ENCODE results near the gene GBP5. TPM values are rescaled to one million over a fixed set of nuclear protein-coding genes. Genes with fewer than 3 reads are reported as not detected.

Gene GBP5
- total and polyA plus RNA-seq, 2 of the 13 experiments (the other 11 are each of a cell fraction or from before 2014, with no cell fraction given): 0.01 TPM; not detected in 1

DNA sequence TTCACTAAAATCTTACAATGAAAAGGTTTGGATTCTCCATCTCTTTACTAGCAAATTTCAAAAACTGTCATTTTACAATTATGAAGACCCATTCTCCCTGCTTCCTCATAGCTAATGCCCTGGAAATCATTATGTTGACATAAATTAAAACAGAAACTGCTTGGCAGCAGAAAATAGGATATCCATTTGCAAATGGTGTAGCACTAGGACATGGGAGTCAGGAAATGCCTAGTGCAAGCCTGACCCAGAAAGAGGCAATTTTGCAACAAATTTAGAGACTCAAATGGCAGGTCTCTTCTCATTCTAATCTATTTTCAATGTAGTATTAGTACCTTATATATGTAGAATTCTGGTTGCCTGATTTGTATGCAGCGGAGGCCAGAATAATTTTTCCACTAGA lies 2.2 kb downstream of the GBP5 start:
- CTCF ChIA-PET (ENCODE audit: low intra/inter-chr PET ratio, low total read pairs): no interaction called here

More for the DNA sequence above, 2.2 kb downstream of the GBP5 start:
- ATAC-seq: no peak
- Histone ChIP-seq H3K9ac (ENCODE audit: insufficient read depth, low read depth, low read length) (no peak overlapping the region), H3K9me3 (ENCODE audit: low read length) (no peaks in the 10 kb centered on the region), H3K27me3 (ENCODE audit: control insufficient read depth in 1 of 2, insufficient read depth in 2 of 2, low read length in 2 of 2) (no peaks in the 10 kb centered on the region; a peak in 2 of 5 replicates), H2AFZ (ENCODE audit: low read length) (no peak overlapping the region), H3K36me3 (replicated peaks in 1 of 2; ENCODE audit: control insufficient read depth in 1 of 2, insufficient read depth in 2 of 2, low read length in 2 of 2) (no peaks in the 10 kb centered on the region), H3K4me1 (ENCODE audit: insufficient read depth, low read length) (no peaks in the 10 kb centered on the region), H3K4me3 (replicated peaks in 1 of 3; ENCODE audit: insufficient read depth in 1 of 3, low read depth in 2 of 3, low read length in 3 of 3) (no peak overlapping the region), H3K4me2 (ENCODE audit: low read depth, low read length) (no peak overlapping the region), H4K20me1 (ENCODE audit: insufficient read depth, low read length) (no peaks in the 10 kb centered on the region), H3K27ac (ENCODE audit: extremely low read length, insufficient read depth, low read length) (no peak overlapping the region), H3K79me2 (ENCODE audit: insufficient read depth, low read length) (no peaks in the 10 kb centered on the region)
- FAIRE-seq: no peak
- in situ Hi-C loops (cut with HindIII; ENCODE audit: extremely low pct_ligation_motif_present, low pct_unique_long_range_greater_than_20kb) (no loop called here), intact Hi-C loops (cut with micrococcal nuclease; ENCODE audit: unreplicated experiment) (no loop called here)
- no peak for DNase-seq (ENCODE audit: low spot score)
- POLR2A ChIA-PET: no interaction called here
- BruUV-seq (replicated peaks): no TSS peak
- TF ChIP-seq ISL2 (CRISPR knock-in tag; IDR thresholded peaks at IDR 0.05): no peak
- TF ChIP-seq HNF4A (CRISPR knock-in tag; IDR thresholded peaks at IDR 0.05): no peak
- TF ChIP-seq, protein P1, sequence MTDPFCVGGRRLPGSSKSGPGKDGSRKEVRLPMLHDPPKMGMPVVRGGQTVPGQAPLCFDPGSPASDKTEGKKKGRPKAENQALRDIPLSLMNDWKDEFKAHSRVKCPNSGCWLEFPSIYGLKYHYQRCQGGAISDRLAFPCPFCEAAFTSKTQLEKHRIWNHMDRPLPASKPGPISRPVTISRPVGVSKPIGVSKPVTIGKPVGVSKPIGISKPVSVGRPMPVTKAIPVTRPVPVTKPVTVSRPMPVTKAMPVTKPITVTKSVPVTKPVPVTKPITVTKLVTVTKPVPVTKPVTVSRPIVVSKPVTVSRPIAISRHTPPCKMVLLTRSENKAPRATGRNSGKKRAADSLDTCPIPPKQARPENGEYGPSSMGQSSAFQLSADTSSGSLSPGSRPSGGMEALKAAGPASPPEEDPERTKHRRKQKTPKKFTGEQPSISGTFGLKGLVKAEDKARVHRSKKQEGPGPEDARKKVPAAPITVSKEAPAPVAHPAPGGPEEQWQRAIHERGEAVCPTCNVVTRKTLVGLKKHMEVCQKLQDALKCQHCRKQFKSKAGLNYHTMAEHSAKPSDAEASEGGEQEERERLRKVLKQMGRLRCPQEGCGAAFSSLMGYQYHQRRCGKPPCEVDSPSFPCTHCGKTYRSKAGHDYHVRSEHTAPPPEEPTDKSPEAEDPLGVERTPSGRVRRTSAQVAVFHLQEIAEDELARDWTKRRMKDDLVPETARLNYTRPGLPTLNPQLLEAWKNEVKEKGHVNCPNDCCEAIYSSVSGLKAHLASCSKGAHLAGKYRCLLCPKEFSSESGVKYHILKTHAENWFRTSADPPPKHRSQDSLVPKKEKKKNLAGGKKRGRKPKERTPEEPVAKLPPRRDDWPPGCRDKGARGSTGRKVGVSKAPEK (CRISPR knock-in tag; IDR thresholded peaks at IDR 0.05; ENCODE audit: borderline replicate concordance): no peak
- TF ChIP-seq HCFC1 (IDR thresholded peaks at IDR 0.05; ENCODE audit: low read depth, low read length): no peak
- TF ChIP-seq TBP (CRISPR knock-in tag; IDR thresholded peaks at IDR 0.05): no peak
- no peak for TF ChIP-seq HMG20B (CRISPR knock-in tag; conservative IDR thresholded peaks at IDR 0.05)
- no peak for TF ChIP-seq ZNF761 (CRISPR knock-in tag; conservative IDR thresholded peaks at IDR 0.05)
- TF ChIP-seq, protein P2, sequence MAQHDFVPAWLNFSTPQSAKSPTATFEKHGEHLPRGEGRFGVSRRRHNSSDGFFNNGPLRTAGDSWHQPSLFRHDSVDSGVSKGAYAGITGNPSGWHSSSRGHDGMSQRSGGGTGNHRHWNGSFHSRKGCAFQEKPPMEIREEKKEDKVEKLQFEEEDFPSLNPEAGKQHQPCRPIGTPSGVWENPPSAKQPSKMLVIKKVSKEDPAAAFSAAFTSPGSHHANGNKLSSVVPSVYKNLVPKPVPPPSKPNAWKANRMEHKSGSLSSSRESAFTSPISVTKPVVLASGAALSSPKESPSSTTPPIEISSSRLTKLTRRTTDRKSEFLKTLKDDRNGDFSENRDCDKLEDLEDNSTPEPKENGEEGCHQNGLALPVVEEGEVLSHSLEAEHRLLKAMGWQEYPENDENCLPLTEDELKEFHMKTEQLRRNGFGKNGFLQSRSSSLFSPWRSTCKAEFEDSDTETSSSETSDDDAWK (CRISPR knock-in tag; IDR thresholded peaks at IDR 0.05): no peak
- WGBS (ENCODE audit: low lambda C conversion rate): 96% methylated on average over 1 of the region's 1 CpG
